C4-2B (cell line): ENCODE data around the gene DUSP1.

Source experiments
- CTCF ChIP-seq: fragments of 450-650 bp; conservative IDR thresholded peaks from 2 replicates; pipeline ENCODE4 v1.5.1; 2017; ENCODE audit warnings: mild to moderate bottlenecking
- ZFX ChIP-seq: fragments of 450-650 bp; IDR thresholded peaks from 2 replicates; pipeline ENCODE4 v1.6.1; 2017

GRCh38 chr5:172740428-172741205, 30.4 kb downstream of the DUSP1 start:
- TF ChIP-seq CTCF (no peak), ZFX (no peak)
